GM23338 (cell line): ENCODE data around the gene LHX3. TPM values are rescaled to one million over a fixed set of nuclear protein-coding genes. Genes with fewer than 3 reads are reported as not detected.
A peak's percentile ranks its signal among the peaks of the same experiment; 100 is the strongest.

Source experiments
- ATAC-seq: fragments of 200-7000 bp; cut with Tn5 transposase; 3 replicates; pipeline ENCODE4 v1.9.1; 2020
- DNase-seq: peaks from one replicate; pipeline ENCODE4 v3.0.0-alpha.2; 2015; ENCODE audit warnings: low spot score
- H2AFZ ChIP-seq: fragments of 200-600 bp; sonication (generic); 2 replicates; pipeline ENCODE4 v1.8.0; 2016; ENCODE audit warnings: antibody characterized with exemption, mild to moderate bottlenecking, moderate library complexity
- H3F3A ChIP-seq: fragments of 200-600 bp; sonication (generic); replicated peaks from 2 replicates; pipeline ENCODE4 v1.8.0; 2017; ENCODE audit warnings: antibody characterized with exemption, mixed run types, low read depth
- H3K27ac ChIP-seq: fragments of 200-600 bp; sonication (generic); 2 replicates; pipeline ENCODE4 v1.6.1; 2016; ENCODE audit warnings: low read depth
- H3K27me3 ChIP-seq: fragments of 200-600 bp; sonication (generic); 2 replicates; pipeline ENCODE4 v1.8.0; 2016; ENCODE audit warnings: mild to moderate bottlenecking, mixed run types, moderate library complexity; ENCODE audit not compliant: insufficient read depth
- H3K36me3 ChIP-seq: fragments of 200-600 bp; sonication (generic); 2 replicates; pipeline ENCODE4 v1.8.0; 2016; ENCODE audit warnings: mild to moderate bottlenecking; ENCODE audit not compliant: insufficient read depth
- H3K4me1 ChIP-seq: fragments of 200-600 bp; sonication (generic); 2 replicates; pipeline ENCODE4 v1.8.0; 2016; ENCODE audit warnings: mild to moderate bottlenecking, moderate library complexity; ENCODE audit not compliant: insufficient read depth
- H3K4me2 ChIP-seq: fragments of 200-600 bp; sonication (generic); 2 replicates; pipeline ENCODE4 v1.7.1; 2017; ENCODE audit warnings: mixed run types
- H3K4me3 ChIP-seq: fragments of 200-600 bp; sonication (generic); 2 replicates; pipeline ENCODE4 v1.6.1; 2016; ENCODE audit warnings: mixed run types
- H3K79me2 ChIP-seq: fragments of 200-600 bp; sonication (generic); replicated peaks from 2 replicates; pipeline ENCODE4 v1.8.0; 2017; ENCODE audit warnings: mild to moderate bottlenecking; ENCODE audit not compliant: insufficient read depth
- H3K9me2 ChIP-seq: fragments of 200-600 bp; sonication (generic); 2 replicates; pipeline ENCODE4 v1.8.0; 2017; ENCODE audit not compliant: insufficient read depth
- H4K20me1 ChIP-seq: fragments of 200-600 bp; sonication (generic); replicated peaks from 2 replicates; pipeline ENCODE4 v1.8.0; 2017; ENCODE audit warnings: mild to moderate bottlenecking; ENCODE audit not compliant: insufficient read depth
- H3K27ac Mint-ChIP-seq: 2 replicates; pipeline ENCODE4 v1.8.0; 2020; ENCODE audit warnings: inconsistent platforms, mild to moderate bottlenecking, moderate library complexity, mixed read lengths
- H3K27me3 Mint-ChIP-seq: 3 replicates; pipeline ENCODE4 v1.8.0; 2022; ENCODE audit warnings: low read depth, mild to moderate bottlenecking, moderate library complexity, mixed read lengths, inconsistent platforms; ENCODE audit not compliant: insufficient read depth, poor library complexity
- H3K36me3 Mint-ChIP-seq: 3 replicates; pipeline ENCODE4 v1.8.0; 2021; ENCODE audit warnings: low read depth, mild to moderate bottlenecking, inconsistent platforms, moderate library complexity, mixed read lengths
- H3K4me1 Mint-ChIP-seq: 3 replicates; pipeline ENCODE4 v1.8.0; 2020; ENCODE audit warnings: mild to moderate bottlenecking, inconsistent platforms, mixed read lengths
- H3K4me3 Mint-ChIP-seq: 3 replicates; pipeline ENCODE4 v1.8.0; 2021; ENCODE audit warnings: moderate library complexity, mild to moderate bottlenecking, inconsistent platforms, mixed read lengths
- H3K9me3 Mint-ChIP-seq: 3 replicates; pipeline ENCODE4 v1.8.0; 2020; ENCODE audit warnings: moderate library complexity, mild to moderate bottlenecking, inconsistent platforms, mixed read lengths
- CREB1 ChIP-seq: fragments of 250-450 bp; sonication (Bioruptor Pico); IDR thresholded peaks from 2 replicates; pipeline ENCODE4 v1.5.0; 2020; ENCODE audit warnings: low read depth, mild to moderate bottlenecking, moderate library complexity
- EZH2 ChIP-seq: fragments of 200-600 bp; sonication (generic); IDR thresholded peaks from one replicate; pipeline ENCODE4 v1.8.0; 2017; ENCODE audit warnings: antibody characterized with exemption, mild to moderate bottlenecking, low read depth; ENCODE audit not compliant: unreplicated experiment
- NANOG ChIP-seq: IDR thresholded peaks from 2 replicates; pipeline ENCODE4 v1.6.1; 2016; ENCODE audit warnings: antibody characterized with exemption, borderline replicate concordance
- POLR2AphosphoS5 ChIP-seq: IDR thresholded peaks from 2 replicates; pipeline ENCODE4 v1.6.1; 2016; ENCODE audit warnings: antibody characterized with exemption, low read depth
- STAT1 ChIP-seq: IDR thresholded peaks from one replicate; pipeline ENCODE4 v1.6.1; 2016; ENCODE audit warnings: antibody characterized with exemption; ENCODE audit not compliant: unreplicated experiment
- ZNF114 ChIP-seq: fragments of 250-450 bp; sonication (Bioruptor Pico); IDR thresholded peaks from 2 replicates; pipeline ENCODE4 v1.5.0; 2020; ENCODE audit warnings: mild to moderate bottlenecking, moderate library complexity
- polyA plus RNA-seq: library from polyadenylated mRNA; unstranded; fragments of >200 nt; fragmentation: Nextera tagmentation; extraction: Ambion mirVana; gene quantifications from 2 replicates; pipeline ENCODE4 v1.2.1, GENCODE V29; 2016
- total RNA-seq: library from RNA; depleted of rRNA; stranded (reverse); fragments of >200 nt; shearing (Covaris generic); gene quantifications from 2 replicates; pipeline ENCODE4 v1.2.3, GENCODE V29; 2014
- TF ChIP-seq, protein P1 (sequence below): fragments of 250-450 bp; sonication (Bioruptor Pico); IDR thresholded peaks from 2 replicates; pipeline ENCODE4 v1.5.0; 2020; ENCODE audit warnings: mild to moderate bottlenecking, moderate library complexity
- TF ChIP-seq, protein P2 (sequence below): IDR thresholded peaks from one replicate; pipeline ENCODE4 v1.6.1; 2018; ENCODE audit warnings: antibody characterized with exemption; ENCODE audit not compliant: unreplicated experiment

LHX3 gene
- total and polyA plus RNA-seq, 2 experiments from 2014 or later = 0.08 TPM; not detected in 1

DNA sequence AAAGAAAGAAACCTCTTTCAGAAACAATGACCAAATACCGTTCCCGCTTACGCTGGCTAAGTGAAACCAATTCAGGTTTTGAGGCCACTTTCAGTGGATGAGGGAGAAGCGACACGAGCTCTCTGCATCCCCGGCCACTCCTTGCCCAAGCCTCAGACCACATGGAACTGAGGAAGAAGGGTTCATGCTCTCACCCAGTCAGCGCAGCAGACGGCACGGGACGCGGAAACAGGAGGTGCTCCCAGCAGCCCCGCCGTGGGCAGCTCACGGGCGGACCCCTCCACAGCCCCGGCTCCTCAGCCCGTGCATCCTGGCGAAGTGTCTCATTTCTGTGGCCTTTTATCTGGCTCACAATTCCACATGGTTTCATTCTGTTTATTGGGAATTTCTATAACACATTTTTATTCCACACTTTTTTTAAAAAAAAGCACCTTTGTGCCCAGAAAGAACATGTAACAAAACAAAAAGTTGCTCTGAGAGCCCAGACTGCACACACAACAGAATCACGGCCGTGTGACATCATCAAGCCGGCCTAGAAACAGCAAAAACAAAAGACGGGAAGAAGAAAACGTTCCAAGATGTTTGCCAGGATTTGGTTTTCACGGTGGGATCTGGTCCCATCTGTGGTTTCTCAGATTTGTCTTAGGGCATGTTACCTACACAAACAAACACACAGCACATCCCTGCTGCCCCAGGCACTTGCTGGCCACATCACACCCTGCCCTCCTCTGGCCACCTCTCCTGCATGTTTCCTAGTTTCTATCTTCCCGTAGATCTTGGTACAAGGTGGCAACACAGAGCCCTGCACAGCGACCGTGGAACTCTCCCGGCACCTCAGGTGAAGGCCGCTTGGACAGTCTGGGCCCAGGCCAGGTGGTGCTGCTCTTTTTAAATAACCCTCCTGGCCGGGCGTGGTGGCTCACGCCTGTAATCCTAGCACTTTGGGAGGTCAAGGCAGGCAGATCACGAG is 24.5 kb upstream of the LHX3 start:
- Mint-ChIP-seq H3K9me3 (no peaks in the 10 kb centered on the region), H3K4me3 (no peak overlapping the region), H3K27me3 (peaks cover 7% of the 10 kb centered on the region), H3K27ac (peak overlapping the region; percentile 51), H3K36me3 (peaks cover 9% of the 10 kb centered on the region; the same call in 2 of the 3 replicates), H3K4me1 (peaks cover 19% of the 10 kb centered on the region)
- no peak for TF ChIP-seq STAT1
- no peak for TF ChIP-seq EZH2
- TF ChIP-seq, protein P1, sequence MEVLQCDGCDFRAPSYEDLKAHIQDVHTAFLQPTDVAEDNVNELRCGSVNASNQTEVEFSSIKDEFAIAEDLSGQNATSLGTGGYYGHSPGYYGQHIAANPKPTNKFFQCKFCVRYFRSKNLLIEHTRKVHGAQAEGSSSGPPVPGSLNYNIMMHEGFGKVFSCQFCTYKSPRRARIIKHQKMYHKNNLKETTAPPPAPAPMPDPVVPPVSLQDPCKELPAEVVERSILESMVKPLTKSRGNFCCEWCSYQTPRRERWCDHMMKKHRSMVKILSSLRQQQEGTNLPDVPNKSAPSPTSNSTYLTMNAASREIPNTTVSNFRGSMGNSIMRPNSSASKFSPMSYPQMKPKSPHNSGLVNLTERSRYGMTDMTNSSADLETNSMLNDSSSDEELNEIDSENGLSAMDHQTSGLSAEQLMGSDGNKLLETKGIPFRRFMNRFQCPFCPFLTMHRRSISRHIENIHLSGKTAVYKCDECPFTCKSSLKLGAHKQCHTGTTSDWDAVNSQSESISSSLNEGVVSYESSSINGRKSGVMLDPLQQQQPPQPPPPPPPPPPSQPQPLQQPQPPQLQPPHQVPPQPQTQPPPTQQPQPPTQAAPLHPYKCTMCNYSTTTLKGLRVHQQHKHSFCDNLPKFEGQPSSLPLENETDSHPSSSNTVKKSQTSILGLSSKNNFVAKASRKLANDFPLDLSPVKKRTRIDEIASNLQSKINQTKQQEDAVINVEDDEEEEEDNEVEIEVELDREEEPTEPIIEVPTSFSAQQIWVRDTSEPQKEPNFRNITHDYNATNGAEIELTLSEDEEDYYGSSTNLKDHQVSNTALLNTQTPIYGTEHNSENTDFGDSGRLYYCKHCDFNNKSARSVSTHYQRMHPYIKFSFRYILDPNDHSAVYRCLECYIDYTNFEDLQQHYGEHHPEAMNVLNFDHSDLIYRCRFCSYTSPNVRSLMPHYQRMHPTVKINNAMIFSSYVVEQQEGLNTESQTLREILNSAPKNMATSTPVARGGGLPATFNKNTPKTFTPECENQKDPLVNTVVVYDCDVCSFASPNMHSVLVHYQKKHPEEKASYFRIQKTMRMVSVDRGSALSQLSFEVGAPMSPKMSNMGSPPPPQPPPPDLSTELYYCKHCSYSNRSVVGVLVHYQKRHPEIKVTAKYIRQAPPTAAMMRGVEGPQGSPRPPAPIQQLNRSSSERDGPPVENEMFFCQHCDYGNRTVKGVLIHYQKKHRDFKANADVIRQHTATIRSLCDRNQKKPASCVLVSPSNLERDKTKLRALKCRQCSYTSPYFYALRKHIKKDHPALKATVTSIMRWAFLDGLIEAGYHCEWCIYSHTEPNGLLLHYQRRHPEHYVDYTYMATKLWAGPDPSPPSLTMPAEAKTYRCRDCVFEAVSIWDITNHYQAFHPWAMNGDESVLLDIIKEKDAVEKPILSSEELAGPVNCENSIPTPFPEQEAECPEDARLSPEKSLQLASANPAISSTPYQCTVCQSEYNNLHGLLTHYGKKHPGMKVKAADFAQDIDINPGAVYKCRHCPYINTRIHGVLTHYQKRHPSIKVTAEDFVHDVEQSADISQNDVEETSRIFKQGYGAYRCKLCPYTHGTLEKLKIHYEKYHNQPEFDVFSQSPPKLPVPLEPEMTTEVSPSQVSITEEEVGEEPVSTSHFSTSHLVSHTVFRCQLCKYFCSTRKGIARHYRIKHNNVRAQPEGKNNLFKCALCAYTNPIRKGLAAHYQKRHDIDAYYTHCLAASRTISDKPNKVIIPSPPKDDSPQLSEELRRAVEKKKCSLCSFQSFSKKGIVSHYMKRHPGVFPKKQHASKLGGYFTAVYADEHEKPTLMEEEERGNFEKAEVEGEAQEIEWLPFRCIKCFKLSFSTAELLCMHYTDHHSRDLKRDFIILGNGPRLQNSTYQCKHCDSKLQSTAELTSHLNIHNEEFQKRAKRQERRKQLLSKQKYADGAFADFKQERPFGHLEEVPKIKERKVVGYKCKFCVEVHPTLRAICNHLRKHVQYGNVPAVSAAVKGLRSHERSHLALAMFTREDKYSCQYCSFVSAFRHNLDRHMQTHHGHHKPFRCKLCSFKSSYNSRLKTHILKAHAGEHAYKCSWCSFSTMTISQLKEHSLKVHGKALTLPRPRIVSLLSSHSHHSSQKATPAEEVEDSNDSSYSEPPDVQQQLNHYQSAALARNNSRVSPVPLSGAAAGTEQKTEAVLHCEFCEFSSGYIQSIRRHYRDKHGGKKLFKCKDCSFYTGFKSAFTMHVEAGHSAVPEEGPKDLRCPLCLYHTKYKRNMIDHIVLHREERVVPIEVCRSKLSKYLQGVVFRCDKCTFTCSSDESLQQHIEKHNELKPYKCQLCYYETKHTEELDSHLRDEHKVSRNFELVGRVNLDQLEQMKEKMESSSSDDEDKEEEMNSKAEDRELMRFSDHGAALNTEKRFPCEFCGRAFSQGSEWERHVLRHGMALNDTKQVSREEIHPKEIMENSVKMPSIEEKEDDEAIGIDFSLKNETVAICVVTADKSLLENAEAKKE = no peak
- TF ChIP-seq CREB1 (CRISPR knock-in tag) = no peak
- TF ChIP-seq POLR2AphosphoS5 = no peak
- no peak for TF ChIP-seq ZNF114 (CRISPR knock-in tag)
- TF ChIP-seq NANOG = no peak
- TF ChIP-seq, protein P2, sequence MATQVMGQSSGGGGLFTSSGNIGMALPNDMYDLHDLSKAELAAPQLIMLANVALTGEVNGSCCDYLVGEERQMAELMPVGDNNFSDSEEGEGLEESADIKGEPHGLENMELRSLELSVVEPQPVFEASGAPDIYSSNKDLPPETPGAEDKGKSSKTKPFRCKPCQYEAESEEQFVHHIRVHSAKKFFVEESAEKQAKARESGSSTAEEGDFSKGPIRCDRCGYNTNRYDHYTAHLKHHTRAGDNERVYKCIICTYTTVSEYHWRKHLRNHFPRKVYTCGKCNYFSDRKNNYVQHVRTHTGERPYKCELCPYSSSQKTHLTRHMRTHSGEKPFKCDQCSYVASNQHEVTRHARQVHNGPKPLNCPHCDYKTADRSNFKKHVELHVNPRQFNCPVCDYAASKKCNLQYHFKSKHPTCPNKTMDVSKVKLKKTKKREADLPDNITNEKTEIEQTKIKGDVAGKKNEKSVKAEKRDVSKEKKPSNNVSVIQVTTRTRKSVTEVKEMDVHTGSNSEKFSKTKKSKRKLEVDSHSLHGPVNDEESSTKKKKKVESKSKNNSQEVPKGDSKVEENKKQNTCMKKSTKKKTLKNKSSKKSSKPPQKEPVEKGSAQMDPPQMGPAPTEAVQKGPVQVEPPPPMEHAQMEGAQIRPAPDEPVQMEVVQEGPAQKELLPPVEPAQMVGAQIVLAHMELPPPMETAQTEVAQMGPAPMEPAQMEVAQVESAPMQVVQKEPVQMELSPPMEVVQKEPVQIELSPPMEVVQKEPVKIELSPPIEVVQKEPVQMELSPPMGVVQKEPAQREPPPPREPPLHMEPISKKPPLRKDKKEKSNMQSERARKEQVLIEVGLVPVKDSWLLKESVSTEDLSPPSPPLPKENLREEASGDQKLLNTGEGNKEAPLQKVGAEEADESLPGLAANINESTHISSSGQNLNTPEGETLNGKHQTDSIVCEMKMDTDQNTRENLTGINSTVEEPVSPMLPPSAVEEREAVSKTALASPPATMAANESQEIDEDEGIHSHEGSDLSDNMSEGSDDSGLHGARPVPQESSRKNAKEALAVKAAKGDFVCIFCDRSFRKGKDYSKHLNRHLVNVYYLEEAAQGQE = no peak
- Histone ChIP-seq H2AFZ (no peak overlapping the region), H3K27me3 (no peaks in the 10 kb centered on the region), H3K36me3 (0 out of 2 replicates have a peak, but pooled peaks cover 2% of the 10 kb centered on the region), H3K4me2 (no peak overlapping the region), H3K4me3 (no peak overlapping the region), H3K9me2 (no peaks in the 10 kb centered on the region), H3K4me1 (no peaks in the 10 kb centered on the region), H3F3A (0 out of 2 replicates have a peak, but pooled peaks cover 3% of the 10 kb centered on the region), H3K79me2 (peaks cover 90% of the 10 kb centered on the region), H4K20me1 (peaks cover 57% of the 10 kb centered on the region), H3K27ac (peak overlapping the region; percentile 59; the same call in 1 of the 2 replicates)
- no peak for DNase-seq
- no peak for ATAC-seq
